Uterus (tissue), 2 donors: ENCODE results near the gene INPPL1.

Experiments
- POLR2A ChIP-seq, 2 donors: fragments of 450-650 bp; IDR thresholded peaks; one replicate each; pipeline ENCODE4 v1.6.1; 2016; ENCODE audit warnings: antibody characterized with exemption in 2 of 2, mild to moderate bottlenecking in 1 of 2, moderate library complexity in 1 of 2
- TF ChIP-seq, protein P1 (sequence below), 4 experiments: fragments of 200-600 bp in 2 of 4; fragments of 450-650 bp in 2 of 4; sonication (generic) in 2 of 4; IDR thresholded peaks; one replicate each; pipeline ENCODE4 v1.5.1; 2016 to 2019; ENCODE audit warnings: antibody characterized with exemption in 4 of 4, mild to moderate bottlenecking in 2 of 4, moderate library complexity in 1 of 4

- TF ChIP-seq, protein P1, sequence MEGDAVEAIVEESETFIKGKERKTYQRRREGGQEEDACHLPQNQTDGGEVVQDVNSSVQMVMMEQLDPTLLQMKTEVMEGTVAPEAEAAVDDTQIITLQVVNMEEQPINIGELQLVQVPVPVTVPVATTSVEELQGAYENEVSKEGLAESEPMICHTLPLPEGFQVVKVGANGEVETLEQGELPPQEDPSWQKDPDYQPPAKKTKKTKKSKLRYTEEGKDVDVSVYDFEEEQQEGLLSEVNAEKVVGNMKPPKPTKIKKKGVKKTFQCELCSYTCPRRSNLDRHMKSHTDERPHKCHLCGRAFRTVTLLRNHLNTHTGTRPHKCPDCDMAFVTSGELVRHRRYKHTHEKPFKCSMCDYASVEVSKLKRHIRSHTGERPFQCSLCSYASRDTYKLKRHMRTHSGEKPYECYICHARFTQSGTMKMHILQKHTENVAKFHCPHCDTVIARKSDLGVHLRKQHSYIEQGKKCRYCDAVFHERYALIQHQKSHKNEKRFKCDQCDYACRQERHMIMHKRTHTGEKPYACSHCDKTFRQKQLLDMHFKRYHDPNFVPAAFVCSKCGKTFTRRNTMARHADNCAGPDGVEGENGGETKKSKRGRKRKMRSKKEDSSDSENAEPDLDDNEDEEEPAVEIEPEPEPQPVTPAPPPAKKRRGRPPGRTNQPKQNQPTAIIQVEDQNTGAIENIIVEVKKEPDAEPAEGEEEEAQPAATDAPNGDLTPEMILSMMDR (IDR thresholded peaks at IDR 0.05): no peak
- no peak for TF ChIP-seq POLR2A (IDR thresholded peaks at IDR 0.05)
Measured at GRCh38 chr11:72179804-72180396, 44.7 kb upstream of the INPPL1 start.
